NCI-H774 (cell line): Measurements from ENCODE around the gene SDHD.

ENCODE experiments used
- DNase-seq: peaks from one replicate; lab custom pipeline; 2025; lab: John Stamatoyannopoulos, UW

SDHD gene

GRCh38 chr11:112103446-112103845, 16.8 kb downstream of the SDHD start:
- DNase-seq = no peak

DNA sequence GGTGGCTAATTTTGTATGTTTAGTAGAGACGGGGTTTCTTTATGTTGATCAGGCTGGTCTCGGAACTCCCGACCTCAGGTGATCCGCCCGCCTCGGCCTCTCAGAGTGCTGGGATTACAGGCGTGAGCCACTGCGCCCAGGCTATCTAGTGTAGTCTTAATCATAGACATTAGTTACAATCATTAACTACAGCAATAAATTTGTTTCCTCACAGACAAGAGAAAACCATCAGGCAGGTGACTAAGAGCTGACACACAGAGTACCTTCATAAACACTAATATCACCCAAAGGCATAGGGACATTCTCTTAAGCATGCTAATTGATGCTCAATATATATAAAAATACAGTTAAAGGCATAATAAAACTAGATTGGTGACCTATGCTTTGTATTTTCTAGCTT, 19.4 kb downstream of the SDHD start:
- DNase-seq = no peak

DNA sequence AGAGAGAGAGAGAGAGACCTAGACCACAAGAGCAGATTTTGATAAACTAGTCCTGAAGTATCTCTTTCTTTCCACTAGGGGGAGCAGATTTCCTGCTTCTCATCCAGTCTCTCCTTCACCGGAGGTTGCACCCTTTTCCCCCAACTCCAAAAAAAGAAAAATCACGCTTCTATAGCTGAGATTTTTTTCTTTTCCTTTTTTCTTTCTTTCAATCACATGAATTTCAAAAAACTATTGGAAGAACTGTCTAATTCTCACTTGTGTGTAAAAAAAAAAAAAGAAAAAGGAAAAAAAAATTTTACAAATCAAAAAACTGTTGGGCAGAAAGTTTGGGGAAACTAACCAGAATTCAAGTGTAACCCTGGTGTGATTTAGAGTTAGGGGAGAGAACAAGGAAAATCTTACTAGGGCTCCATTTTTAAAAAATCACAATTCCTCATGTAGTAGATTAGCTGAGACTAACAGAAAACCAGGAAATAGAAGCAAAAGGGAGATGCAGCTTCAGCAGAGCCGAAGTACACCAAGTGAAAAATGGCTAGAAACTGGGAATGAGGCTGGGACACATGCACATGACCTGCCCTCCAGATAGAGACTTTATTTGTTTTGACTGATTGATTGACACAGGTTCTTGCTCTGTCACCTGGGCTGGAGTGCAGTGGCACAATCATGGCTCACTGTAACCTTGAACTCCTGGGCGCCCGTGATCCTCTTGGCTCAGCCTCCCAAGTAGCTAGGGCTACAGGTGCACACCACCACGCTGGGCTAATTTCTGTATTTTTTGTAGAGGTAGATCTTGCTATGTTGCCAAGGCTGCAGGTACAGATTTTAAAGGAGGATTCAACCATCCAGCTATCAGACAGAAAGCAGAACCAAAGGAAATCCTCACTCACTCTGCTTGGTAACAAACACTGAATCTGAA, 27.1 kb downstream of the SDHD start:
- peak; percentile 59 for DNase-seq

DNA sequence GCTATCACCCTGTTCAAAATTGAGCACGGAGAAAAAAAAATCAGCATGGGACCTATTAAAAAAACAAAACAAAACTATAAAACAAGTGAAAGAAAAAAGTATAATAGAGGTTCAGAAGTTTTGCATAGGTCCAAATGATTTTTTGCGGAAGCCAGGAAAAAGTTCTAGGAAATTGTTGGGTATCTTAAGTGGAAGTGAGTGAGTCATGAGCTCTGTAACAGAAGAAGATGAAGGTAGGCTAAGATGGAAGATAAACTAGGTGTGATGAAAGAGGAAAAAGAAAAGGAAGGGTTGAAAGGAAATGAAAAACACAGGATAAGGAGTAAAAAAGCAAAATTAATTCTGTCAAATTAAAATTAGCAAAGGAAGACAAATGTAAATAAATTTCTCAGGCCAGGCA, 27.8 kb downstream of the SDHD start:
- DNase-seq = no peak

DNA sequence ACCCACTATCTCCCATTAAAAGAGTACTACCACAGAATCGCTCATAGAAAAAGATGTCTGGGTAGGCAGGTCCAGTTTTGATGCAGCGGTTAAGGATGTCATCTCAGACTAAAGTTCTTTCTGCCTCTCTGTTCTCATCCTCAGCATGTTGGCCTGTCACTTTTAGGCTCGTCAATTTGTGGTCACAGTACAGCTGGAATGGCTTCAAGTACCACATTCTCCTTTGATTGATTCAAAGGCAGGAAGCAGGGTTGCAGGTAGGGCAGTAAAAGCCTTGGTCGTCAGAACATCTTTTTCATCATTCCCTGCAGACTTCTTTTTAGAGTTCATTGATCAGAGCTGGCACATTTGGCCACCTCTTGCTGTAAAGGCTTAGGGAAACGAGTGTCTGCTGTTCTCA, 28.7 kb downstream of the SDHD start:
- DNase-seq = no peak

DNA sequence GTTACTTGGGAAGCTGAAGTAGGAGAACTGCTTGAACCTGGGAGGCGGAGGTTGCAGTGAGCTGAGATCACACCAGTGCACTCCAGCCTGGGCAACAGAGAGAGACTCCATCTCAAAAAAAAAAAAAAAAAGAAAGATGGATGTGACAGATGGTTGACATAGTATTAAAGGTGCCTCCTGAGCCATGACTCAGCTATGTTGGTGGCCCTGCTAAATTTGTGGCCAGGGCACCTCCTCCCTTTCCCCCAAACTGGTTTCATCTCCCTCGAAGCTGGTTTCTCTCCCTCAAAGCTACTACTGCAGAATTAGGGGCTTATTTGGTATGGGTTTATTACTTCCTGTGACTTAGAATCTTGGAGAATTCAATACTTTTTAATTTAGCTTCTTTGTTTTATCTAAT, 31.5 kb downstream of the SDHD start:
- no peak for DNase-seq

- no peak for DNase-seq
These were observed 35.4 kb downstream of the SDHD start for GRCh38 chr11:112121981-112122615.

- DNase-seq = no peak
These were observed 36.5 kb downstream of the SDHD start for GRCh38 chr11:112123129-112123528.

DNA sequence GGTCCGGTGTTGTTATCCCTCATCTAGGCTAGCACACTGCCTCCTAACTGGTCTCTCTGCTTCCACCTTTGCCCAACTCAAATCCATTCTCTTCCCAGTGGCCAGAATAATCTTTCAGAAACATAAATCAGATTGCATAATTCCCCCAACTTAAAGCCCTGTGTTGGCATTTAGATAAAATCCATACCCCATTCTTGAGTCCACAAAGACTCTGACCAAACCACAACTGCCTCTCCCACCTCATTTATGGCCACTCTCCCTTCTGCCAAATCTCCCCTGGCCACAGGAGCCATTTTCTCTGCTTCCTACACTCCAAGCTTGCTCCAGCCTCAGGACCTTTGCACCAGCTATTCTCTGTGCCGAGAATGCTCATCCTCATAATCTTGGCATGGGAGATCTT, 40.4 kb downstream of the SDHD start:
- no peak for DNase-seq

GRCh38 chr11:112128483-112129121, 41.9 kb downstream of the SDHD start:
- peak; percentile 12 for DNase-seq

DNA sequence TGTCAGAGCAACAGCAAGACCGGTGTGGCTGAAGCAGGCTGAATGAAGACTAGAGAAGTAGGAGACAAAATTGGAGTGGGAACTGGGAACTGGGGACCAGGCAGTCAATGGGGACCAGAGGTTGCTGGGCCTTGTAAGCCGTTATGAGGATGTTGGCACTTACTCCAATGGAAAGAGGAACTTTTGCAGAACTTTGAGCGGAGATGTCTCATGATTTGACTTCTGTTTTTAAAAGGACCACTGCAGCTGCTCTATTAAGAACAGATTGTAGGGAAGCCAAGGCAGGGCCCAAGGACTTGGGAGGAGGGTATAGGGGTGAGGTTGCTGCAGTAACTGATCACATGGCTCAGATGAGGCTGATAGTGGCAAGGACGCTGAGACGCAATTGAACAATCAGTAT, 43.0 kb downstream of the SDHD start:
- no peak for DNase-seq

DNA sequence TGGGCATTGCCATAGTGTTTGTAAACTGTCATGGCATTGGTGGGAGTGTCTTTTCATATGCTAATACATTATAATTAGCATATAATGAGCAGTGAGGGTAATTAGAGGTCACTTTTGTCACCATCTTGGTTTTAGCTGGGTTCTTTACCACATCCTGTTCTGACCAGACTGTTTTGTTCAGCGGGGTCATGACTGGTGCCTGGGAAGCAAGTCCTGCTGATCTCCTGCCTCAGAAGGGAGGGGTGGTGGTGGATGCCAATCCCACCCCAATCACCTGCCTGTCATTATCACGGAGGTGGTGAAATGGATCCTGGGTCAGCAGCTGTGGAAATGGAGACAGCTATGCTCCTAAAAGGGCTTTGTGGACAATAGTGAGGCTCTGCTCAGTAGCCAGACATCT, 46.1 kb downstream of the SDHD start:
- no peak for DNase-seq

DNA sequence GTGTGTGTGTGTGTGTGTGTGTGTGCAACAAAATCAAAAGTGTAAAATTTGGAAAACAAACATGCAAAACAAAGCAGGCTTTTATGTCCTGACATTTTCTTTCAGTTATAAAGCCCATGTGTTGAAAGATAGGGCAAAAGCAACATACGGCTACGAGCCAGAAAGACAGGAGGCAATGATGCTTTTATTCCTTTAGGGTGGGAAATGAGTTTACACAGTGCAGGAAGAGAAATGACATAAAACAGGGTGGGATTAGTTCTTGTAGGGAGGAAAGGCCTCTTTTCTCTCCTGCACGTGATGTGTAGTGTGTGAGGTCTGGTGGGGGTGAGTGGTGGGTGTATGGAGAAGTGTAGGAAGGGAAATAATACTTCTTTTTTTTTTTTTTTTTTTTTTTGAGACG, 47.8 kb downstream of the SDHD start:
- DNase-seq = no peak

DNA sequence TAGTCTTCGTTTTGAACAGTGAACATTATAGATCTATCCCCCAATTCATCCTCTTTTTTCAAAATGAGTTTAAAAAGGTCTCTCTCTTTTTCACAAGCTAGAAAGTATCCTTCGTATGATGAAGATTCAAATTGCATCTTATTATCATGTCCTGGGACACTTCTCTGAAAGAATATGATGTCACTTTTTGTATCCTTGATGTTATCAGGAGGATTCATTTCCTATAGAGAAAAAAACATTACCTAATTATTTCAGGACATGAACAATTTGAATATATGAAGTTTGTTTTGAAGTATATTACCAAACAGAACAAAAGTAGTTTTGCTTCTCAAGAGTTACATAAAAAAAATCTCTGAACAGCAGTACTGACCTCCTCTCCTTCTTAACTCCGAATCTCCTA, 56.9 kb downstream of the SDHD start:
- DNase-seq = no peak
